ENCODE results near the gene ARHGEF3.

DNA sequence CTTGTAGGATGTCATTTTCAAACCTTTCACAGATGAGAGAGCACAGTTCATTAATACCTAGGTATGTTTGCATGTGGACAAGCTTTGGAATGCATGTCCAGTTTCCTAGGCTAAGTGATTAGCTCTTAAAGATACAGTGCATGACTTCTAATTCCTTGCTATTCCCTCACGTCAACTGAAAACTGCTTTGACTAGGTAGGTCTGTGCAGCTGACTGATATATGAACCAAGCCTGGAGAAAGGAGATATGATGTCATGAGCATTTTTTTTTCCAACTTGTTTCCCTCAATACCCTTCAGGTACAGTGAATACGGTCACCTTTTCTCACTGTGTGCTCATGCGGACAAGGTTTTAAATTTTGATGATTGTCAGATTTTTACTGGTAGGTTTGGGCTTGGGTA lies 77.1 kb downstream of the ARHGEF3 start:
- no peak for TF ChIP-seq NFRKB (IDR thresholded peaks at IDR 0.05)
- no peak for TF ChIP-seq FOXM1 (IDR thresholded peaks at IDR 0.05; ENCODE audit: borderline replicate concordance)
- TF ChIP-seq HDGF (IDR thresholded peaks at IDR 0.05; ENCODE audit: borderline replicate concordance) = no peak
- TF ChIP-seq SP1 (IDR thresholded peaks at IDR 0.05) = no peak
- no peak for TF ChIP-seq BHLHE40 (IDR thresholded peaks at IDR 0.05; ENCODE audit: borderline replicate concordance)
- no peak for TF ChIP-seq L3MBTL2 (conservative IDR thresholded peaks at IDR 0.05)
- TF ChIP-seq CTBP1 (IDR thresholded peaks at IDR 0.05; ENCODE audit: borderline replicate concordance) = no peak
- no peak for TF ChIP-seq ELF4 (IDR thresholded peaks at IDR 0.05)
- no peak for TF ChIP-seq TARDBP (IDR thresholded peaks at IDR 0.05)
- no peak for TF ChIP-seq FOXK2 (IDR thresholded peaks at IDR 0.05)
